Testis (tissue), 3 donors: ENCODE results near the gene PXN. TPM values are rescaled to one million over a fixed set of nuclear protein-coding genes. Genes with fewer than 3 reads are reported as not detected.
"Not testable (repeated sequence)": the region's sequence is repeated elsewhere in the genome, so short reads cannot be mapped to it uniquely, and the experiment has no call there.

Experiments
- DNase-seq: peaks from one replicate; pipeline ENCODE4 v3.0.0-alpha.2; 2019
- H3K27ac ChIP-seq, 2 donors: fragments of 200-600 bp; sonication (generic); one replicate each; pipeline ENCODE4 v1.5.1; 2019
- H3K27me3 ChIP-seq: fragments of 200-600 bp; sonication (generic); one replicate; pipeline ENCODE4 v1.5.1; 2019
- H3K36me3 ChIP-seq: fragments of 200-600 bp; sonication (generic); one replicate; pipeline ENCODE4 v1.5.1; 2017; ENCODE audit warnings: low read depth; ENCODE audit errors: missing control alignments
- H3K4me1 ChIP-seq: fragments of 200-600 bp; sonication (generic); one replicate; pipeline ENCODE4 v1.5.1; 2019
- H3K4me3 ChIP-seq, 2 donors: fragments of 200-600 bp; sonication (generic); one replicate each; pipeline ENCODE4 v1.5.1; 2017 to 2019
- H3K9me3 ChIP-seq: fragments of 200-600 bp; sonication (generic); one replicate; pipeline ENCODE4 v1.5.1; 2017
- POLR2A ChIP-seq: fragments of 450-650 bp; IDR thresholded peaks from one replicate; pipeline ENCODE4 v1.6.1; 2017; ENCODE audit warnings: antibody characterized with exemption, mild to moderate bottlenecking, moderate library complexity
- WGBS, 2 donors: methylation state at CpG; one replicate each; pipeline ENCODE4 v1.1.5; 2018; 5-methylcytosine and 5-hydroxymethylcytosine counted together
- intact Hi-C: fragments of 100-400 bp; cut with DNase I; formaldehyde crosslinking; loops from one replicate; pipeline ENCODE4 v1.15.1; 2023; ENCODE audit warnings: low total_unique reads
- polyA plus RNA-seq: library from polyadenylated mRNA; stranded (reverse); fragments of 350-450 nt; fragmentation: Illumina TruSeq; extraction: RNeasy Lipid Tissue Mini Kit (QIAGEN cat#74804); gene quantifications from one replicate; pipeline ENCODE4 v1.2.3, GENCODE V29; 2014; ENCODE audit warnings: low read depth, low replicate concordance; ENCODE audit not compliant: insufficient read depth
- total RNA-seq, 2 donors: library from RNA; depleted of rRNA; stranded (reverse); fragments of >200 nt; gene quantifications; one replicate each; pipeline ENCODE4 v1.2.3, GENCODE V29; 2016
- TF ChIP-seq, protein P1 (sequence below), 3 experiments: fragments of 450-650 bp in 2 of 3; fragments of 200-600 bp in 1 of 3; sonication (generic) in 1 of 3; IDR thresholded peaks; one replicate each; pipeline ENCODE4 v1.5.1; 2016 to 2019; ENCODE audit warnings: antibody characterized with exemption in 3 of 3, mild to moderate bottlenecking in 2 of 3, moderate library complexity in 1 of 3

PXN gene
- total and polyA plus RNA-seq, 3 donors from 2014 or later: 81.8 to 89.6 (median 84.9) TPM

GRCh38 chr12:120215357-120215735, 50.2 kb downstream of the PXN start:
- H3K36me3 ChIP-seq: no peaks in the 10 kb centered on the region
- no peak overlapping the region for H3K27ac ChIP-seq
- 78 to 82% methylated on average over 15 of the region's 15 CpGs for WGBS, 2 donors
- TF ChIP-seq, protein P1, sequence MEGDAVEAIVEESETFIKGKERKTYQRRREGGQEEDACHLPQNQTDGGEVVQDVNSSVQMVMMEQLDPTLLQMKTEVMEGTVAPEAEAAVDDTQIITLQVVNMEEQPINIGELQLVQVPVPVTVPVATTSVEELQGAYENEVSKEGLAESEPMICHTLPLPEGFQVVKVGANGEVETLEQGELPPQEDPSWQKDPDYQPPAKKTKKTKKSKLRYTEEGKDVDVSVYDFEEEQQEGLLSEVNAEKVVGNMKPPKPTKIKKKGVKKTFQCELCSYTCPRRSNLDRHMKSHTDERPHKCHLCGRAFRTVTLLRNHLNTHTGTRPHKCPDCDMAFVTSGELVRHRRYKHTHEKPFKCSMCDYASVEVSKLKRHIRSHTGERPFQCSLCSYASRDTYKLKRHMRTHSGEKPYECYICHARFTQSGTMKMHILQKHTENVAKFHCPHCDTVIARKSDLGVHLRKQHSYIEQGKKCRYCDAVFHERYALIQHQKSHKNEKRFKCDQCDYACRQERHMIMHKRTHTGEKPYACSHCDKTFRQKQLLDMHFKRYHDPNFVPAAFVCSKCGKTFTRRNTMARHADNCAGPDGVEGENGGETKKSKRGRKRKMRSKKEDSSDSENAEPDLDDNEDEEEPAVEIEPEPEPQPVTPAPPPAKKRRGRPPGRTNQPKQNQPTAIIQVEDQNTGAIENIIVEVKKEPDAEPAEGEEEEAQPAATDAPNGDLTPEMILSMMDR (IDR thresholded peaks at IDR 0.05): no peak
- TF ChIP-seq POLR2A: no peak
- peaks cover 2% of the 10 kb centered on the region for H3K4me1 ChIP-seq
- no peak overlapping the region for H3K4me3 ChIP-seq
- H3K27me3 ChIP-seq: no peaks in the 10 kb centered on the region
- intact Hi-C loops: no loop called here
- H3K9me3 ChIP-seq: no peaks in the 10 kb centered on the region
- DNase-seq: no peak

DNA sequence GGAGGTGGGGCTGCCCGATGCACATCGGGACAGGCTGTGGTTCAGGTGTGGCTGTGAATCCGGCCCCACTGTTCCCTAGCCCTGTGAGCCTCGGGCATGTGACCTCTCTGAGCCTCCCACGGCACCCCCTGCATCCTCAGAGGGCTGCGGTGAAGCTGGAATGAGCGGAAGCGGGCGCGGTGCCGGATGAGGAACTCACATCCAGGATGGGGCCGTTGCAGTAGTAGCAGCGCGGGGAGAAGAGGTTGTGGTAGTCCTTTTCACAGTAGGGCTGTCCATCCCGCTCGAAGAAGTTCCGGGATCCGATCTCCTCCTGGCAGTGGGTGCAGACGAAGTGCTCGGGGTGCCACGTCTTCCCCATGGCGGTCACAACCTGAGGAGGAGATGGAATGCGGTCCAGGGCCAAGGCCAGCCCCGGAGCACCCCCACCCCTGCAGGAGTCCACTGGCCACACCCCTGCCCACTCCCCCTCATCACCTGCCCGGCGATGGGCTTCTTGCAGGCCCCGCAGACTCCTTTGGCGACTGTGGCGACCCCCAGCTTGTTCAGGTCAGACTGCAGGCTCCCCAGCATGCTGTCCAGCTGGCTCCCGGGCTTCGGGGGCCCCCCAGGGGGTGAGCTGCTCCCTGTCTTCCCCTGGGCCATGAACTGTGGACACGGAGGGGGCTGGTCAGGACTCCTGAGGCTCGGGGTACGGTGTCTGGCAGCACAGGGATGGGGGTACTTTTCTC, 50.7 kb downstream of the PXN start:
- no peak overlapping the region for H3K27ac ChIP-seq
- H3K27me3 ChIP-seq: no peaks in the 10 kb centered on the region
- no peaks in the 10 kb centered on the region for H3K36me3 ChIP-seq
- no peaks in the 10 kb centered on the region for H3K9me3 ChIP-seq
- DNase-seq: no peak
- TF ChIP-seq, protein P1 (IDR thresholded peaks at IDR 0.05): no peak
- TF ChIP-seq POLR2A: no peak
- WGBS, 2 donors: 84 to 87% methylated on average over 19 to 34 of the region's 34 CpGs
- intact Hi-C loops: no loop called here
- H3K4me3 ChIP-seq: no peak overlapping the region
- no peaks in the 10 kb centered on the region for H3K4me1 ChIP-seq

DNA sequence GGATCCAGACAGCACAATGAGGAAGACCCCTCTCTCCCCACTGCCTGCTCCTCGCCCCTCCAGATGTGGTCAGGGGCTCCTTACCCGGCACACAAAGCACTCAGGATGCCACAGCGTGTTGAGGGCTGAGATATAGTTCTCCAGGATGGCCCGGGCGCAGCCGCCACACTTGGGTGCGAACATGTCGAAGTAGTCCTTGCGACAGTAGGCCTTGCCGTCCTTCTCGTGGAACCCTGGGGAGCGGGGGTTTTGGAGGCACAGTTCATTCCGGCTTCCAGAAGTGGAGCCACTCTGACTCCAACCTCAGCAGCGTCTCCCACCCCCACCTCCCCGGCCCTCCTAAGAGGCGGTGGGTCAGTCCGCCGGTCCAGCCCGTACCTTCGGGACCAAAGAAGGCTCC, 51.8 kb downstream of the PXN start:
- Histone ChIP-seq H3K9me3 (no peaks in the 10 kb centered on the region), H3K4me1 (no peaks in the 10 kb centered on the region), H3K4me3 (no peak overlapping the region), H3K36me3 (no peaks in the 10 kb centered on the region), H3K27ac (no peak overlapping the region), H3K27me3 (no peaks in the 10 kb centered on the region)
- no peak for TF ChIP-seq POLR2A
- TF ChIP-seq, protein P1 (IDR thresholded peaks at IDR 0.05): no peak
- WGBS, 2 donors: 93 to 94% methylated on average over 5 to 20 of the region's 20 CpGs
- intact Hi-C loops: no loop called here
- DNase-seq: no peak

DNA sequence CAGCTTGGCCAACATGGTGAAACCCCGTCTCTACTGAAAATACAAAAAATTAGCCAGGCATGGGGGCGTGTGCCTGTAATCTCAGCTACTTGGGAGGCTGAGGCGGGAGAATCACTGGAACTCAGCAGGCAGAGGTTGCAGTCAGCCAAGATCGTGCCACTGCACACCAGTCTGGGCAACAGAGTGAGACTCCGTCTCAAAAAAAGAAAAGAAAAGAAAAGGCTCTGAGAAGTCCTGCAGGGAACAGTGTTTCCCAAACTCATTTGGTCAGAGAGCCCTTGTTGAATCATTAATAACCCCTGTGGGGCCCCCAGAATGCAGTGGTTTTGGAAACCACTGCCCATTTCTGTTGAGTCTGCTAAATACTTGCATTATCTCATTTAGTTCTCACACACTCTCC, 52.3 kb downstream of the PXN start:
- H3K4me3 ChIP-seq, H3K4me1 ChIP-seq, H3K36me3 ChIP-seq, H3K27ac ChIP-seq, DNase-seq, H3K9me3 ChIP-seq, intact Hi-C loops, H3K27me3 ChIP-seq: not testable (repeated sequence)
- 79 to 93% methylated on average over 4 to 5 of the region's 5 CpGs for WGBS, 2 donors

DNA sequence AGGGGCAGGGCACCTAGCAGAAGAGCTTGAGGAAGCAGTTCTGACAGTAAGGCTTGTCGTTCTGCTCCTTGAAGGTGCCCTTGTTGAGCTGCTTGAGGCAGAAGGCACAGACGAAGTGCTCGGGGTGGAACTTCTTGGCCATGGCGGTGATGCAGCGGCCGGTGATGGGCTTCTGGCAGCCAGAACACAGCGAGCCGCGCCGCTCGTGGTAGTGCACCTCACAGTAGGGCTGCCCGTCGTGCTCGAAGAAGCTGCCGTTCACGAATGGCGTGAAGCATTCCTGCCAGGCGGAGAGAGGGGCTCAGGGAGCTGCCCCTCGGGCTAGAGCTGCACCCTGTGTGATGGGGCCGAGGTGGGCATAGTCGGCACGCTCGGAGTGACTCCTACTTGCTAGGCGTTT, 53.2 kb downstream of the PXN start:
- no peak for TF ChIP-seq POLR2A
- TF ChIP-seq, protein P1 (IDR thresholded peaks at IDR 0.05): no peak
- no peak for DNase-seq
- Histone ChIP-seq H3K27me3 (no peaks in the 10 kb centered on the region), H3K27ac (no peak overlapping the region), H3K4me3 (no peak overlapping the region), H3K36me3 (no peaks in the 10 kb centered on the region), H3K9me3 (no peaks in the 10 kb centered on the region), H3K4me1 (no peaks in the 10 kb centered on the region)
- 93% methylated on average over 15 to 24 of the region's 24 CpGs for WGBS, 2 donors
- intact Hi-C loops: no loop called here
